Measurements from ENCODE around the gene ZNF25. TPM values are rescaled to one million over a fixed set of nuclear protein-coding genes. Genes with fewer than 3 reads are reported as not detected.

ZNF25 gene
- total RNA-seq, 1 donor from 2014 or later: 5.2 TPM

- TF ChIP-seq, protein P1, sequence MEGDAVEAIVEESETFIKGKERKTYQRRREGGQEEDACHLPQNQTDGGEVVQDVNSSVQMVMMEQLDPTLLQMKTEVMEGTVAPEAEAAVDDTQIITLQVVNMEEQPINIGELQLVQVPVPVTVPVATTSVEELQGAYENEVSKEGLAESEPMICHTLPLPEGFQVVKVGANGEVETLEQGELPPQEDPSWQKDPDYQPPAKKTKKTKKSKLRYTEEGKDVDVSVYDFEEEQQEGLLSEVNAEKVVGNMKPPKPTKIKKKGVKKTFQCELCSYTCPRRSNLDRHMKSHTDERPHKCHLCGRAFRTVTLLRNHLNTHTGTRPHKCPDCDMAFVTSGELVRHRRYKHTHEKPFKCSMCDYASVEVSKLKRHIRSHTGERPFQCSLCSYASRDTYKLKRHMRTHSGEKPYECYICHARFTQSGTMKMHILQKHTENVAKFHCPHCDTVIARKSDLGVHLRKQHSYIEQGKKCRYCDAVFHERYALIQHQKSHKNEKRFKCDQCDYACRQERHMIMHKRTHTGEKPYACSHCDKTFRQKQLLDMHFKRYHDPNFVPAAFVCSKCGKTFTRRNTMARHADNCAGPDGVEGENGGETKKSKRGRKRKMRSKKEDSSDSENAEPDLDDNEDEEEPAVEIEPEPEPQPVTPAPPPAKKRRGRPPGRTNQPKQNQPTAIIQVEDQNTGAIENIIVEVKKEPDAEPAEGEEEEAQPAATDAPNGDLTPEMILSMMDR (IDR thresholded peaks at IDR 0.05; ENCODE audit: insufficient read depth, low read length, poor library complexity, severe bottlenecking): no peak
- DNase-seq (ENCODE audit: low read depth): no peak
- H3K4me3 ChIP-seq (ENCODE audit: low read depth, low read length): peak overlapping the region; percentile 40
- no peaks in the 10 kb centered on the region for H3K36me3 ChIP-seq (ENCODE audit: control insufficient read depth, insufficient read depth, low read length)
- H3K27me3 ChIP-seq (ENCODE audit: control insufficient read depth, insufficient read depth, low read length): no peaks in the 10 kb centered on the region
Measured at GRCh38 chr10:37976880-37977203, 395 bp upstream of the ZNF25 start.

DNA sequence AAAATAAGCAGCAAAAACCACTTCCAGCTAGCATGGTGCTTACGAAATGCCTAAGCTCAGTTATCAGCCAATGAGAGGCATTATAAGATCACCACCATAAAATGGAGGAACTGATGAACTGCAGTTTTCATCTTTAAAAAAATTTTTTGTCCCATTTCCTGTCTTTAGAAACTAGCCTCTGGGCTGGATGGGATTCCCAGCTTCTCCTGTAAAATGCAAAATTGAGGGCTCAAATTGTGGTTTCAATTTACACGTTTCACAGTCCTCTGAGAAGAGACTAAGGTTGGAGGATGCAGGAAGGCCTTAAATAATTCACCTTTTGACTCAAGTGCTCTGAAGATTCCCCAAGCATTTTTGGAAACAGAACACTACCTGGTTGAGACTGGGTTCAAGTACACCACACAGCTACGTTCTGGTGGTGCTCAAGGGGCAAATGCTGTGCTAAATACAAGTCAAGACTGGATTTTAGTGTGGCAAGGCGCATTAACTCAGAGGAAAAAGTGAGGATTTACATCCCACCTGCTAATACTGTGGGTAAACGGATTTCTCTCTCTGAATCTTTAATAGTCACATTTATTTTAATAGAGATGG is 951 bp downstream of the ZNF25 start:
- TF ChIP-seq, protein P1 (IDR thresholded peaks at IDR 0.05; ENCODE audit: insufficient read depth, low read length, poor library complexity, severe bottlenecking): no peak
- peak overlapping the region; percentile 93 for H3K4me3 ChIP-seq (ENCODE audit: low read depth, low read length)
- no peaks in the 10 kb centered on the region for H3K36me3 ChIP-seq (ENCODE audit: control insufficient read depth, insufficient read depth, low read length)
- no peak for DNase-seq (ENCODE audit: low read depth)
- H3K27me3 ChIP-seq (ENCODE audit: control insufficient read depth, insufficient read depth, low read length): no peaks in the 10 kb centered on the region

DNA sequence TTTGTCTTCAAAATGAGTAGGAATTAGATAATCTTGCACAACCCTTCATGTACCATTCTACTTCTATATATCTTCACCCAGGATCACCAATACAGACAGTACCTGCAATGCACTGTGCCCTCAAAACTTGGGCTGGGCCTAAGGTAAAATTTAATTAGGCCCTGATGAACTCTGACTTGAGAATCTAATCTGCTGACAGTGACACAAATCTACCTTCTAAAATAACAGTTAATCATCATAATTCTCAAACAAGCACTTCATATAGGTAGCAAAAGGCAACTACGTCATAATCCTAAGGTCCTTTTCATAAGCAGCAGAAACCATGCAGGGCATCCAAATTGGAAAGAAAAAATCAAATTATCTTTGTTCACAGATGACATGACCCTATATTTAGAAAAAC is 4.1 kb downstream of the ZNF25 start:
- Histone ChIP-seq H3K4me3 (ENCODE audit: low read depth, low read length) (no peak overlapping the region), H3K27me3 (ENCODE audit: control insufficient read depth, insufficient read depth, low read length) (no peaks in the 10 kb centered on the region), H3K36me3 (ENCODE audit: control insufficient read depth, insufficient read depth, low read length) (no peaks in the 10 kb centered on the region)
- TF ChIP-seq, protein P1 (IDR thresholded peaks at IDR 0.05; ENCODE audit: insufficient read depth, low read length, poor library complexity, severe bottlenecking): no peak
- no peak for DNase-seq (ENCODE audit: low read depth)

GRCh38 chr10:37965006-37965405 is 11.4 kb downstream of the ZNF25 start:
- Histone ChIP-seq H3K4me3 (ENCODE audit: low read depth, low read length) (no peak overlapping the region), H3K36me3 (ENCODE audit: control insufficient read depth, insufficient read depth, low read length) (peaks cover 3% of the 10 kb centered on the region), H3K27me3 (ENCODE audit: control insufficient read depth, insufficient read depth, low read length) (no peaks in the 10 kb centered on the region)
- TF ChIP-seq, protein P1 (IDR thresholded peaks at IDR 0.05; ENCODE audit: insufficient read depth, low read length, poor library complexity, severe bottlenecking): no peak
- DNase-seq (ENCODE audit: low read depth): no peak

DNA sequence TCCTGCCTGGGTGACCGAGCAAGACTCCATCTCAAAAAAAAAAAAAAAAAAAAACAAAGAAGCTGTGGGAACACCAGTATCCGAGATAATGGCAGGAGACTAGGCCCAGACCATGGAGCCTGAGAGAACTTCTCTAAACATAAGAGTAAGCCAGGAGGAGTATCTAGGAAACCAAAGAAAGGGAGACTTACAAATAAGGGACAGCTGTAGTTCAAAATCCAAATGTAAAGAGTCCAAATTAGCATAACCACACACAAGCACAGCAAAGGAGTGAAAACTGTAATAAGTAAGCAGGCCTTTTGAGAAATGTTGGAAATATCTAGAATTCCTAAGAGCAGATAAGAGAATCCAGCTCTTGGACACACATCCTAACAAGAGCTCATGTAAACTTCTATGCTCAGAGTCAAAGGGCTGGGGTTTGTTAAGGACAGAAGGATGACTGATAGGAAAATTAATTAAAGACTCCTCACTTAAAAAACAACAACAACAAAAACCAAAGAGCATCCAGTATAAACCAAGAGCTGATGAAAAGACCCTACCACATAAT is 15.8 kb downstream of the ZNF25 start:
- Histone ChIP-seq H3K27me3 (ENCODE audit: control insufficient read depth, insufficient read depth, low read length) (no peaks in the 10 kb centered on the region), H3K4me3 (ENCODE audit: low read depth, low read length) (no peak overlapping the region), H3K36me3 (ENCODE audit: control insufficient read depth, insufficient read depth, low read length) (peaks cover 3% of the 10 kb centered on the region)
- TF ChIP-seq, protein P1 (IDR thresholded peaks at IDR 0.05; ENCODE audit: insufficient read depth, low read length, poor library complexity, severe bottlenecking): no peak
- no peak for DNase-seq (ENCODE audit: low read depth)

GRCh38 chr10:37957841-37958240 is 18.6 kb downstream of the ZNF25 start:
- TF ChIP-seq, protein P1 (IDR thresholded peaks at IDR 0.05; ENCODE audit: insufficient read depth, low read length, poor library complexity, severe bottlenecking): no peak
- no peaks in the 10 kb centered on the region for H3K27me3 ChIP-seq (ENCODE audit: control insufficient read depth, insufficient read depth, low read length)
- no peak for DNase-seq (ENCODE audit: low read depth)
- H3K4me3 ChIP-seq (ENCODE audit: low read depth, low read length): no peak overlapping the region
- no peaks in the 10 kb centered on the region for H3K36me3 ChIP-seq (ENCODE audit: control insufficient read depth, insufficient read depth, low read length)
